ENCODE results near the gene POLR2C.

The POLR2C gene

GRCh38 chr16:57447186-57447962 is 15.1 kb upstream of the POLR2C start, which contains the start of the genes CIAPIN1 and COQ9:
Gene CIAPIN1 (minus strand): TSS chr16:57447385. CDS start chr16:57440928, 6,457 bp downstream.
Gene COQ9 (plus strand): TSS chr16:57447479. CDS start chr16:57447506, 27 bp downstream.
- DNase-seq (ENCODE audit: low read depth in 2 of 2), result peak; percentile 87 to 89

- no peak for DNase-seq (ENCODE audit: low read depth in 2 of 2)
Observed at GRCh38 chr16:57452021-57452420, 10.5 kb upstream of the POLR2C start.

- DNase-seq (ENCODE audit: low read depth in 2 of 2), result no peak
Observed at GRCh38 chr16:57462978-57463362, 491 bp downstream of the POLR2C start.

- no peak for DNase-seq (ENCODE audit: low read depth in 2 of 2)
Observed at GRCh38 chr16:57464523-57464922, 2.0 kb downstream of the POLR2C start.

GRCh38 chr16:57468346-57468745 is 5.9 kb downstream of the POLR2C start:
- no peak for DNase-seq (ENCODE audit: low read depth in 2 of 2)

GRCh38 chr16:57469046-57469445 is 6.6 kb downstream of the POLR2C start:
- DNase-seq (ENCODE audit: low read depth in 2 of 2), result no peak

GRCh38 chr16:57469917-57470470 is 7.5 kb downstream of the POLR2C start:
- no peak for DNase-seq (ENCODE audit: low read depth in 2 of 2)

- DNase-seq (ENCODE audit: low read depth in 2 of 2), result no peak
Observed at GRCh38 chr16:57470711-57471110, 8.2 kb downstream of the POLR2C start.

GRCh38 chr16:57471209-57471608 is 8.7 kb downstream of the POLR2C start:
- no peak for DNase-seq (ENCODE audit: low read depth in 2 of 2)

GRCh38 chr16:57471852-57472664 is 9.6 kb downstream of the POLR2C start:
- DNase-seq (ENCODE audit: low read depth in 2 of 2), result no peak

GRCh38 chr16:57472665-57473060 is 10.2 kb downstream of the POLR2C start:
- DNase-seq (ENCODE audit: low read depth in 2 of 2), result no peak

GRCh38 chr16:57473176-57473840 is 10.8 kb downstream of the POLR2C start:
- DNase-seq (ENCODE audit: low read depth in 2 of 2), result no peak

GRCh38 chr16:57473906-57474305 is 11.4 kb downstream of the POLR2C start:
- DNase-seq (ENCODE audit: low read depth in 2 of 2), result no peak

- DNase-seq (ENCODE audit: low read depth in 2 of 2), result no peak
Observed at GRCh38 chr16:57474671-57475661, 12.5 kb downstream of the POLR2C start.

GRCh38 chr16:57475711-57476339 is 13.3 kb downstream of the POLR2C start:
- DNase-seq (ENCODE audit: low read depth in 2 of 2), result peak; percentile 64 to 76

GRCh38 chr16:57476546-57477410 is 14.3 kb downstream of the POLR2C start:
- DNase-seq (ENCODE audit: low read depth in 2 of 2), result no peak

- no peak for DNase-seq (ENCODE audit: low read depth in 2 of 2)
Observed at GRCh38 chr16:57477531-57478202, 15.2 kb downstream of the POLR2C start.

- DNase-seq (ENCODE audit: low read depth in 2 of 2), result no peak
Observed at GRCh38 chr16:57478396-57479204, 16.1 kb downstream of the POLR2C start.
